Measurements from ENCODE around the gene MYOZ1.

Gene MYOZ1

GRCh38 chr10:73643362-73643761 is 2.1 kb upstream of the MYOZ1 start:
- H3K4me3 ChIP-seq (ENCODE audit: low read depth, low read length) = no peak overlapping the region
- TF ChIP-seq CTCF (IDR thresholded peaks at IDR 0.05; ENCODE audit: low read depth, low read length) = no peak

DNA sequence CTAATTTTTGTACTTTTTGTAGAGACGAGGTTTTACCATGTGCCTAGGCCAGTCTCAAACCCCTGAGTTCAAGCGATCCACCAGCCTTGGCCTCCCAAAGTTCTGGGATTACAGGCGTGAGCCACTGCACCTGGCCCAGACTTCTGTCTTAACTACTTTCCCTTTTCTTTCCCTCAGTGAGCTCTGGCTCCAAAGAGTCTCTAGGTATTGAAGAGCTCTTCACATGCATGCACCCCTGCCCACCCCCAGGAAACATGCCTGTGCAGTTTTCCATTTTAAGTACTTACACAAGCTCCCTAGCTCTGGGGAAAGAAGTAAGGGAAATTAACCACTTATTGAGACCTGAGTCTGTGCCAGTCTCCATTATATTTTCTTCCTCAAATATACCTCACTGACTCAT is 2.0 kb downstream of the MYOZ1 start:
- no peak for TF ChIP-seq CTCF (IDR thresholded peaks at IDR 0.05; ENCODE audit: low read depth, low read length)
- H3K4me3 ChIP-seq (ENCODE audit: low read depth, low read length) = no peak overlapping the region

- H3K4me3 ChIP-seq (ENCODE audit: low read depth, low read length) = no peak overlapping the region
- TF ChIP-seq CTCF (IDR thresholded peaks at IDR 0.05; ENCODE audit: low read depth, low read length) = no peak
Measured at GRCh38 chr10:73635781-73636180, 5.5 kb downstream of the MYOZ1 start.

DNA sequence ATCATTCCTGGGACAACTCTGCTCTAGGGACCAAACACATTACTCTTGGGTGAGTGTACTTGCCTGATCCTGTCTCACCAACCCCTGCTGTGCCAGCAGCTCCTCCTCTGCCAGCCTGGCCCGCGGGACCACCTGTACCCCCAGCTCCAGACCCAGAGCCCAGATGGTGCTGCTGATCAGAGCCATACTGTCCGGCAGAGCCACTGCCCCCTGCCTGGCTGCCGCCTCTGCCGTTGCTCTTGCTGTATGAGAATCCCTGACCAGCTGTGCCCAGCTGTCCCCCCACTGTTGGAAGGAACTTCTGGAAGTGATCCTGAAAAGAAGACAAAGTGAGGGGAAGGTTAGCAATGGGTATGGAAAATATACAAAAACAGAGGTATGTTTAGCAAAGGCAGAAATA is 6.9 kb downstream of the MYOZ1 start:
- H3K4me3 ChIP-seq (ENCODE audit: low read depth, low read length) = no peak overlapping the region
- no peak for TF ChIP-seq CTCF (IDR thresholded peaks at IDR 0.05; ENCODE audit: low read depth, low read length)

DNA sequence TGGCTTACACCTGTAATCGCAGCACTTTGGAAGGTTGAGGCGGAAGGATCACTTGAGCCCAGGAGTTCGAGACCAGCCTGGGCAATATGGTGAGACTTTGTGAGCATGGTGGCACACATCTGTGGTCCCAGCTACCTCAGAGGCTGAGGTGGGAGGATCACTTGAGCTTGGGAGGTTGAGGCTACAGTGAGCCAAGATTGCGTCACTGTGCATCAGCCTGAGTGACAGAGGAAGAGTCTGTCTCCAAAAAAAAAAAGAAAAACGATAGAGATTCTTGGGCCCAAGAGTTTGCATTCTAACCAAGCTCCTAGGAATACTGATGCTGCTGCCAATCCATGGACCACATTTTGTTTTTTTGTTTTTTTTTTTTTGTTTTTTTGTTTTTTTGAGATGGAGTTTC is 12.1 kb downstream of the MYOZ1 start:
- H3K4me3 ChIP-seq (ENCODE audit: low read depth, low read length) = no peak overlapping the region
- TF ChIP-seq CTCF (IDR thresholded peaks at IDR 0.05; ENCODE audit: low read depth, low read length) = no peak

- no peak for TF ChIP-seq CTCF (IDR thresholded peaks at IDR 0.05; ENCODE audit: low read depth, low read length)
- H3K4me3 ChIP-seq (ENCODE audit: low read depth, low read length) = no peak overlapping the region
Measured at GRCh38 chr10:73628405-73628804, 12.9 kb downstream of the MYOZ1 start.

DNA sequence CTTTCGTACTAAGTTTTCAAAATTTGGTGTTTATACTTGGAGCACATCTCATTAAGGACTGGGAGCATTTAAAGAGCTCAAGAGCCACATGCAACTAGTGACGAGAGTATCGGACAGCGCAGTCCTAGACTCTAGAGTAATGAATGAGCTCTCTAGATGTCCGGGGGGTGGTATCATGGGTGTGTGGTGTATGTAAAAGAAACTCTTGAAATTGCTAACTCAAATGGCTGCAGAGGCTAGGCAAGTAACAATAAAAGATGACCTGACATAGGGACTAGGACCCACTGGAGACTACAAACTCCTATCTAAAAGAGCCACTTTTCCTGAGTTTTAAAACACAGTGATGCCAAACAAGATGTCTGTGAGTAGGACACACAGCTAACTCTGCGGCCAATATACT is 14.0 kb downstream of the MYOZ1 start:
- TF ChIP-seq CTCF (IDR thresholded peaks at IDR 0.05; ENCODE audit: low read depth, low read length) = no peak
- H3K4me3 ChIP-seq (ENCODE audit: low read depth, low read length) = no peak overlapping the region

All from WI38 (cell line).